Measurements from ENCODE around the gene IRF2.

IRF2 gene

DNA sequence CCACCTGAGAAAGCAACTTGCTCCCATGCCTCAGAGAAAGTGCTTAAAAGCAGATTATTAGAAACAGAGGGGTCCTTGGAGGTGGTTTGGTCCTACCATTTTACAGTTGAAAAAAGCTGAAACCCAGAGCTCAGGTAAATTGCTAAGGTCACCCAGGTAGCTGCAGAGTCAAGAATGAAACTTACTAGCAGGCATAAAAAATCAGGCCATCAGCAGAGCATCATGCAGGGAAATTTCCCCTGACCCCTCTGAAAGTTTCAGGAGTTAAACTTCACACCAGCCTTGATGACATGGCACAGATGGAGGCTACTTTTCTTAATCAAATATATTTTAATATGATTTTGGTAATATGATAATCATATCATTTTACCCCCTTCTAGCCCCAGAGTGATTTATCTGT is 70.3 kb downstream of the IRF2 start:
- DNase-seq, result no peak

DNA sequence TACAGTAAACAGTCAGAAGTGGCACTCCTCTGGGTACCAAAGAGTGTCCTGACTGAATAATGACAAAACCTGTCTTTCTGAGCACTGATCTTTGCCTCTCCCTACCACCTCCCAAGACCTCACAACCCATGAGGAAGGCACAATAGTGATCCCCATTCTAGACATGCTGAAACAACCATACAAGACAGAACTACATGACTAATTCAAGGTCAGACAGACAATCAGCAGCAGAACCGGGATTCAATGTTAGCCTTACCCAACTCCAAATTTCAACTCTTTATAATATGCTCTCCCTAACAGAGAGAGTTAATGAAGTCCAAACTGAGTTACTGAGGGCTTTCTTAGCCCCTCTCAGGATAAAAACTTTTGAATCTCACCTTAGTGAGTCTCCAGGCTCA is 71.0 kb downstream of the IRF2 start:
- no peak for DNase-seq

DNA sequence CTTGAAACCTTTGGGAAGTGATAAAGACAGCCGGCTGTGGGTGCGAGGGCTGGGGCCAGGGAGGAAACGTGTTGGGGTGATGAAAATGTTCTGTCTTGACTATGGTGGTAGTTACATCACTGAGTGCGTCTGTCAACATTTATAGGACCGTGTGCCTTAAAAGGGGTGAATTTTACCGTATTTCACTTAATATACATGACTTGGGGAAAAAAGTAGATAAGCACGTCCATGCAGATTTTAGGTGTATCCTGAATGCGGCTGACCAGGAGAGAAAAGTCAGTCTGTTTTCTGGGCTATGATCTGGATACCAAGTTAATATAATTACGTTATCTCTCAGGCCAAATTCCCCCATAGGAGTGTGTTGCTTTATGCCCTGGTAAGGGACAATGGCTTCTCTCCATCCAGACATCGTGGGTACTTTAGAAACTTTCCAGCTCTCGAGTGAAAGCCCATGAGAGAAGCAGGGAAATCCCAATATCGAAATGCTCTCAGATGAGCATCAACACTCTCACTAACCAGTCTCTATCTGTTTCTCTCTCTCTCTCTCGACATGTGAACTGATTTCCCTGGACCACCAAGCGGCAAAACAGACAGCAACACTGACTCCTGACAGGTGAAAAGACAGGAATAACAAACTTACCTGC is 71.5 kb downstream of the IRF2 start:
- no peak for DNase-seq

DNA sequence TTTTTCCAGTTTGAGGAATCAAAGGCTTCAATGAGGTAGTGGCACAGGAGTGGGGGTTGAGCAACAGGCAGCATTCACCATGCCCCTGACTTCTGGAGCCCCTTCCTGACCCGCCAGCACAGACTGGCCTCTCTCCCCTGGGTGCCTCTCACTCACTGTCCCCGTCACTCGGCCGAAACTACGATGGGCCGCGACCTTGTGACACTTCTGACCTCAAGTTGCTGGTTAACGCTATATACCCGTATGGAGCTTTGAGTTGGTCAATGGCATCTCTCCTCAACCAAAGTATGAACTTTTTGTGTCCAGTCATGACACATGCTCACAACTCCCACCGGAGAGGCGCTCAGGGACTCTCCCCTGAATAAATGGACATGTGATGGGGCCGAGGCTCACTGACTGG is 72.1 kb downstream of the IRF2 start:
- no peak for DNase-seq

DNA sequence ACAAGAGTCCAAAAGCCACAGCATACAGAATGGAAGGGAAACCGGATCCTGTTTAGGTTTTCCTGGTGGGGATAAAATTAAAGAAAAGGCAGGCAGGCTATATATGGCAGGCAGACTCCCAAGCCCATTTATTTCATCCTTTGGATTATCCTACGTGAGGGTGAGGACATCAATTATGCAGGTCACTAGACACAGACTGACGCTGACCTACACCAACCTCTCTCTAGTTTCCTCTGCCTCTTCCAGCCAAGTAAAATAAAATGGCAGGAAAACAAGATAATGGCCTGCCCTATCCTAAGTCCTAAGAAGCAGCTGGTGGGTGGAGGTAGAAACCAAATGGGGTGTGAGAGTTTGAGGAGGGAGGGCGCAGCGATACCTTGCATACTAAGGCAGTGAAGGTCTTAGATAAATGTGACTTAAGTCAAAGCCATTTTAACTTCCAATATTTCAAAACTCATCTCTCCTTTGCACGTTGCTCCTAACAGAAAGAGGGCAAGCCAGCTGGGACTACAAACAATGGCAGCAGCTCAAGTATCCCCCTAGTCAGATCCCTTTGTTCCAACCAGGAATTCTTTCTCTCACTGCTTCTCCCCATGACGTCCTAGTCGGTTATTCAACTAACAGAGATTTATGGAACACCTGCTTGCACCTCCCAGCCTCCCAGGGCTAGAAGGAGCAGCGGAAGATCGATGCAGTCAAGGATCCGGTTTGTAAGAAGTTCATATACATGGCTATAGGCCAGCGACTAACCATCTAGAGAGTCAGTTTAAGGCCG is 72.8 kb downstream of the IRF2 start:
- DNase-seq, result no peak

DNA sequence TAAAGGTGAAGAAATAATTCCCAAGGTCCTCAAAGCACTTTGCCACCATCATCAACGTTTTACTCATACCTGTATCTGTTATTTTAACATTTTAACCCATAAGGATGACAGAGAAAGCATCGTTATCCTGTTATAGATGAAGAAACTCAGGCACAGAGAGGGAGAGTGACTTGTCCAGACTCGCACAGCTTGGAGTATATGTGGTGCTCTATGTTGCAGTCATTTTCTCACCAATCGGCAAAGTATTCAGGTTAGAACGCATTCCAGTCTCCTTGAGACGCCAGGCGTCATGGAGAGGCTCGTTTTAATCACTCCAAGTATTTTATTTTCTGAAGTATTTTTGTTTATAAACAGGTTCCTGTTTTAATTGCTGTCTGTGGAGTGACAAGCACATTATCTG is 73.5 kb downstream of the IRF2 start:
- no peak for DNase-seq

DNA sequence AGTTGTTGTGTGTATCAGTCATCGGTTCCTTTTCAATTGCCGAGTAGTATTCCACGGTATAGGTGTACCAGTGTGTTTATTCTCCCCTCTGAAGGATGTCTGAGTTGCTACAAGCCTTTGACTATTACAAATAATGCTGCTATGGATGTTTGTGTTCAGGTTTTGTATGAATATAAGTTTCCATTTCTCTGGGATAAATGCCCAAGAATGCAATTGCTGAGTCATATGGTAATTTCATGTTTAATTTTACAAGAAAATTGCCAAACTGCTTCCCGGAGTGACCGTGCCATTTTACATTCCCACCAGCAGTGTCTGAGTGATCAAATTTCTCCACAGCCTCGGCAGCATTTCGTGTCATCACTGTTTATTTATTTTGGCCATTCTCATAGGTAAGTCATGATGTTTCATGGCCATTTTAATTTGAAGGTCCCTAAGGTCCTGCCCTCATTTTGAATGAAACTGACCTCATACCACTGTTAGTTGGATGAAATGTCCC is 73.9 kb downstream of the IRF2 start:
- DNase-seq, result no peak

DNA sequence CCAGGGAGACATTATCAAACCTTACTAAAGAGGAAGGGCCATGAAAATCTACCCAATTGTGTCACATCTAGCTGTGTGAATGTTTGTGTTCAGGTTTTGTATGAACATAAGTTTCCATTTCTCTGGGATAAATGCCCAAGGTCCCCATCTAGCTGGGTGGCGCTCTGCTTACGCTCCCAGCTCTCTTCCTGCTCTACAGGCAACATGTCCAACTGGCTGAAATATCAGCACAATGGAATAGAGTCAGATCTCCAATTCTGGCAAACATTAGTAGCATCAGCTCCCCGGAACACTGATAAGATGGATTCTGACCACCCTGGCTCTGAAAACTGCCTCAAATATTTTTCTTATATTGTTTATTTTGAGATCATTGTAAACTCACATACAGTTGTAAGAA is 74.8 kb downstream of the IRF2 start:
- no peak for DNase-seq

DNA sequence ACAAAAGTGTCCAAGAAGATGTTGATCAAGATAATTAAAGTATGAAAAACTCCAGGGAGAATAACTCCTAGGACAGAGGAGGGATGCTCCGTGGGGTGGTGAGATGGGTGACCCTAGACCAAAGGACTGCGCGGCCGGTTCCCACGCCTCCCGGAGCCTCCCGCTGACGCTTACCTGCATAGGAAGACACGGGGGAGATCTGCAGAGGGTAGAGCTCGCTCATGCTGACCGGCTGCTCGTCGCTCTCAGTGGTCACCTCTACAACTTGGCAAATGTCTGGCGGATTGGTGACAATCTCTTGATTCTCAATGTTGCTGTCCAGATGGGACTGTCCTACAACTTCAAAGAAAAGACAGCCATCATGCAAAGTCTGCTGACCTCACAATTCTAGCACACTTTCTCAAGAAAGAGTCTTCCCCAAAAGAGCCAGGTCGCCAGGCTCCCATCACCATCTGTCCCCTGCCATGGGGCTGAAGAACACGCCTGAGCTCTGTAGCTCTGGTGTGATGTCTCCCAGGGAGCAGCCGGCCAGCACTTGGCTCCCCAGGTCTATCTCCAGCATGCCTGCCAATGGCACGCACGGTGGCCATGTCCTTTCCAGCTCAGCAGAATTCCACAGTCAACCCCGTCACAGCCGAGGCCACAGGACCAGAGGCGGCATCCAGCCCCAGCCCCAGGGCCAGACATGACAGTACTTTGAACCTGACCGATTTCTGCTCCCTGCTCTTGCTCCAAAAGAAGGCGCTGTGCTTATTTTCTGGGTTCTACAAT is 75.4 kb downstream of the IRF2 start:
- no peak for DNase-seq

DNA sequence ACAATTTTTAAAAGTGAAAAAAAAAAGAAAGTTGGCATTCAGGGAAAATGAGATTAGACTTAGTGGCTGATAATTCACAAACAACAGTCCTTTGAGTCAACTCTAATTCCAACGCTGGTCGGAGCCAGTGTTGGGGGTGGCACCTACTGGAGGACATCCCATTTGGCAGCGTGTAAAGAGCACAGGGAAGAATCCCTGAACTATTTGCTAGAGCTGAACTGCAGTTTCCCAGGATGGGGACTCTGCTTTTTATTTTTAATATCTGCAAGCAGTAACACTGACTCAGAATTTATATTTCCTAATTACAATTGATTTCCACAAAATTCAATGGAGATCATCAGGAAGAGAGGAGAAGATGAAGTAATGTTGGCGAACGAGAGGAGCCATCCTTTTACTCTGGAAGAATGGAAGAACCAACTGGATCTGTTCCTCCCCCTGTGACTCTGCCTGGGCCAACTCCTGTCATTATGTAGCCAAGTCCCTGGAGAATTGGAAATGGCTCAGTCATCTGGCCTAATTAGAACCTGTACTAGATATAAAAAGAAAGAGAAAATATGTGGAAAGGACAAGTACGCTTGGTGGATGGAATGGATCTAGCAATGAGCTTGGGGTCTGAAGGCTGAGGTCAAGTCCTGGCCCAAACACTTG is 76.7 kb downstream of the IRF2 start:
- DNase-seq, result no peak

DNA sequence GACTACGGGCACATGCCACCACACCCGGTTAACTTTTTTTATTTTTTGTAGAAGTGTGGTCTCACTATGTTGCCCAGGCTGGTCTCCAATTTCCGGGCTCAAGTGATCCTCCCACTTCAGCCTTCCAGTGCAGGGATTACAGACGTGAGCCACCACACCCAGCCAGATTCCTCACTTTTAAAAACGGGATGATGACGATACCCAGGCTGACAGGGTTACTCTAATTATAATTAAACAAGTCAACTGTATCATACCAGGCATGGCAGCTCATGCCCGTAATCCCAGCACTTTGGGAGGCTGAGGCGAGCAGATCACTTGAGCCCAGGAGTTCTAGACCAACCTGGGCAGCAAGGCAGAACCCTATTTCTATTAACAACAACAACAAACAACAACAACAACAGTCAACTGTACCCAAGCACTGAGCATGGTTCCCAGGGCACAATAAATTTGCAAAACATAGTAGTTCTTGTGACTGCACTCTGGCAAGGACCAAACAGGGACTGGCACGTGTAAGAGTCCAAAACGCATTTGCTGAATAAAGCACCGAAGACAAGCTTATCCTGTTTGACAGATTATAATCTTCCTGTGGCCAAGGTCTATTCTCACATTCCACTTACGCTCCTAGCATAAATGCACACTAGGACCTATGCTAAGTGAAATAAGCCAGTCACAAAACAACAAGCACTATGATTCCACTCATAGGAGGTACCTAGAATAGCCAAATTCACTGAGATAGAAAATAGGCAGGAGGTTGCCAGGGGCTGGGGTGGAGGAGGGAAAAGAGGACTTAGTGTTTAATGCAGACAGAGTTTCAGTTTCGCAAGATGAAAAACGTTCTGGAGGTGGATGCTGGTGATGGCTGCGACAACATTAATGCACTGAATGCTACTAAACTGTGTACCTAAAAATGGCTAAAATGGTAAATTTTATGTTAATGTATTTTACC is 77.5 kb downstream of the IRF2 start:
- DNase-seq, result no peak

DNA sequence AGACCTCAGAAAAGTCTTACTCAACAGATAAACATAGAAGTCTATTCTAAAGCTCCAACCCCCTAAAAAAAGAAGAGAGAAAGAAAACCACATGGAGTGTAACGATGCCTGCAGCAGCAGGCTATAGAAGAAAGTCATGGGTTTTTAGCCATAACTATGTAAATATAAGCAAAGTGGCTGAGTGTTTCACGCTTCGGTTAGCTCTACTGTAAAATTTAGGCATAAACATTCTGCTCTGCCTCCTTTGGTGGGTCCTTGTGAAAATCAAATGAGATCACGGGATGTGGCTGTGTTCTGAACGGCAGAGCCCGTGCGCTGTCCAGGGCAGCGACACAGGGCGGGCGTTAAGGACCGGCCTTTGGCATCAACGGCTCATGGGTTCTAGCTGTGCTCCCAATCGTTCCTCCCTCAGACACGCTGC is 78.4 kb downstream of the IRF2 start:
- DNase-seq, result no peak

DNA sequence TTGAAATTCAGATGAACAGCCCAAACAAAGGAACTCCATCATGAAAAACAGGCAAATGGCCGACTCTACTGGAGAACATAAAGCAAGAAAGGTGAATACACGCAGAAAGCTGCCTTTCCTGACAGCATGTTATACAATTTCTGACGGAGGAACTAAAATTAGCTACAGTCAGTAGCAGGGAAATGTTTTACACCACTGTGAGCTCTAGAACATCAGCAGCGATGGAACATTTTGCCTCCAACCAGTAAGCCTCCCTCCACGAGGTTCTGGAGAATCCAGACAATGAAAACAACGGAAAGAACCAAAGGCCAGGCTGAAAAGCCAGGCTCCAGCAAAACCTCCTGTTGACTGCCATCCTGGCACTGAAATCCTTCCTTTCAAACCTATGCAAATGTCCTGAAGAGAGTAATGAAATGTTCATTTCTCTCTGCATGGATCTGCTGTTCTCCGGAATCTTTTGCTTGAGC is 78.9 kb downstream of the IRF2 start:
- no peak for DNase-seq

DNA sequence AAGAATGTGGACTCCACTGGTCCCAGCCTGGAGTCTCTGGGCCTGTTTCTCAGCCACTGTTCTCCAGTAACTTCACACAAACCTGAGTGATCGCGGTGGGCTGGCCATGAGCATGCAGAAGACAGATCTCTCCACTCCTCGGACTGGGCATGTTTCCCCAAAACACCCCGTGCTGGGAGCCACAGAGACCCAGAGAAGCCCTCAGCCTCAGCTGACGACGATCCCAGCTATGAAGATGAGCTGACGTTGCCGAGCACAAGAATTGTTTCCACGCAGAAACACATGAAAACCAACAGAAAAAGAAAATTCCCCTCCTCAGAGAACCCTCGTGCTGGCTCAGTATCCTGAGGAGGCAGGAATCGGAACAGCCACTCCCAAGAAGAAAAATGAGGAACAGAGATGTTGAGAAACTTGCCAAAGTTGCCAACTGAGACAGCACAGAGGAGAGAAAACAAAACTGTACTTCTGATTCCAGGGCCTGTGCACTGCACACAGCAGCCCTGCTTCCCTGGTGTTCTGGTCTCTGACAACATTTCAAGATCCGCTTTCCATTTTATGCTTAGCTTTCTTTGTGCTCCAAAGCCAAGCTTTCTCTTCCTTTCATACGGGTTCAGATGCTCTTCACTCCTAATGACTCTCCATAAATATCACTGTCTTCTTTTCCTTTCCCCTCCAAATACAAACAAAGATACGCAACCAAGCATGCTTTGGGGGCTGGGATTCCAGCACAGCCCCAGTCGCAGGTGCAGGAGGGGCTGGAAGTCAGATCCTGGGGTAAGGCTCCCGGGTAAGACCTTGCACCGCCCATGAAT is 81.4 kb downstream of the IRF2 start:
- DNase-seq, result peak in 1 of 2 experiments; percentile 8

DNA sequence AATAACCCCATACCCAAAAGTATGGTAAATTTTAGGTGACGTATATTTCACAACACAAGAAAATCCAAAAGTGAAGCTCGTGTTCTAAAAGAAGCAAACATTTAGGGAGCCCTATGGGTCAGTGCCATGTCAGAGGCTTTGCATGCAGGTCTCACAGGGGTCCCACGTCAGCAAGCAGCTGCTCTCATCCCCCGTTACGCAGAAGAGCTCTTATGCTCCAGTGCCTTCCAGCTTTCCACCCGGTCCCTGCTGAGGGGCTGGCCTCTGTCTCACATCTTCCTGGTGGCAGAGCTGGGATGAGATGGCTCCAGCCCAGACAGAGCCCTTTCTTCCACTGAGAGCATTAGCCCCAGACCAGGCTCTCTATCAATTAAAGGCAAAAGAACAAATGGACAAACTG is 82.0 kb downstream of the IRF2 start:
- DNase-seq, result no peak

DNA sequence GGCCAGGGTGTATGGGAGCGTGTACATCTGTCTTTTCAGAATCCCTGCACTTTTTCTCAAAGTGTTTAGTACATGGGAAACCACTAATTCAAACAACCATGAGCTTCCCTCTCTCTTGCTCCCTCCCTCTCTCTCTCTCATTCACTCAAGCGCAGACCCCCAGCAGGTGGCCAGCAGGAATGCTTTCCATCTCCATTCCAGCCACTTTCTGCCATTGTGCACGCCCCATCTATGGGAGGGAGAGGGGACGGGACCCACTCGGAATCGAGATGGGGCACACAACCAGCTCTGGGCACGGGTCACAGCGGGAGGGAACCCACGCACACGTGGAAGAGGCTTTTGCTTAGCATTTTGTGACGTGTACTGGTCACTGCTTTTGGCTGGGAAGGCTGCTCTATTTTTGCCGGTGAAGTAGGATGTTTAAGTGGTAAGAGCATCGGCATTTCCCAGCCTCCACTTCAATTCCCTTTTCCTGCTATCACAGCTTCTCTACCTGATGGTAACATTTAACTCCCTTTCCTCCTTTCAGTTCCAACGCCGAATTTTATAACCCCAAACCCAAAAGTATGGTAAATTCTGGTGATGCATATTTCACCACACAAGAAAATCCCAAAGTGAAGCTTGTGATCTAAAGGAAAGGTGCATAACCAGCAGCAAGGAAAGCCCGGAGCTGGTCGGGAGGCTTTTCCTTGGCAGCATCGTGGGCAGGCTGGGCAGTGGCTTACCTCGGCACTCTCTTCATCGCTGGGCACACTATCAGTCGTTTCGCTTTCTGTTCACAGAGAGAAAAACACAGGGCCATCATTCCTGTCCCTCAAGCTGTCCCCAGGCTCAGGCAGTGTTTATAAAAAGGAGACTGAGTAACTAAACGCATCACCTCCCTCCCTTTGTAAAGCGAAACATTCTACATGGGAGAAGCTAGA is 84.1 kb downstream of the IRF2 start:
- peak in 1 of 2 experiments; percentile 12 for DNase-seq

DNA sequence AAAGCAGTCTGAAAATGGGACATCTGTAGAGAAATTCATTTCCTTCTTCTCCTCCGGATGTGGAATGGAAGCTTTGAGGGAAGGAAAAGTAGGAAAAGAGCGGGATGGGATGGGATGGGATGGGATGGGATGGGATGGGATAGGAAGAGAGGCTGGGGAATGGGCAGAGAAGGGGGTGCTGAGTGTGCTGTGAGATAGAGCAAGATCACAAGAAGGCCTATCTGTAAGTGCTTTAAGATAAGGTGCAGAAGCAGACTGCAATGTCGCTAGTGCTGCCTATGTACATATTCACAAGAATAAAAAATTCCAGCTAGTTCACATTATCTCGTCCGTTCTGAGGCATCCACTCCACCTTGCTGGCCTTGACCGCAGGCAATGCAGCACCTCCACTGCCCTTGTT is 86.2 kb downstream of the IRF2 start:
- DNase-seq, result no peak

DNA sequence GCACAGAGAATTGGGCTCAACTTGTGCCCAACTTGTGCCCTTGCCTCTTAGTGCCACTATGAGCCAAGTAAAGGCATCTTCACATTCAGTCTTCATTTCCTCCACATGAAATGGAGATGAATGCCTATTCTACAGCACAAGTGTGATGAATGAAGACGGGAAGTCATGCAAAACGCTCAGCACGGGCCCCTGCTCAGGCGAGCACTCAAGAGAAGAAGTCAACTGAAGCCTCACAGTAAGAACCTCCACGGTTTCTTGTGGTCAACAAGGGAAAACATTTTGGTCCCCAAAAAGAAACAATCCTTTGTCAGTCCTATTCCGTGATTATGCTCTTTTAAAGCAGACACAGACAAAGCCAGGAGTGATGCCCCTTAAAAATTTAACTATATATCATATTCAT is 87.0 kb downstream of the IRF2 start:
- DNase-seq, result no peak

DNA sequence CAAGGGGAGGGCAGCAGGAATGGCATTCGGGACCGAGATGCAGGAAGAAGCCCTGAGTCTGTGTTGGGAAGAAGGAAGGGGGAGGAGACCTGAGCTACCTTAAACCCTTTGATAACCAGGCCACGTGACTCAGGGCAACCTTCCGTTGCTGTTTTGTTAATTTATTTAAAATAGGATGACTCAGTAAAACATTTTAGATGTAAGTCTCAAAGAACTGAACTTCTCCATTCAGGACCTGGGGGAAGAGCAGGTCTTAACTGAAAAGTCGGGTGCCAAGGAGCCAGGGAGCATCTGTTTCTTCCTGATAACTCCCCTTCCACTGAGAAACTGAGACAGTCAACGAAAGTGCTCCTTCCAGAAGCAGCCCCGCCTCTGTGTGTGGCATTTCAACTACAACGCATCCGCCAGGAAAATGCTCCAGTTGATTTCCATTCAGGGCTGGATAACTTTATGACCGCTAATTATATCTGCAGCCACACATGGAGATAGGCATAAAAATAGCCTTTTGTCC is 88.0 kb downstream of the IRF2 start:
- no peak for DNase-seq

DNA sequence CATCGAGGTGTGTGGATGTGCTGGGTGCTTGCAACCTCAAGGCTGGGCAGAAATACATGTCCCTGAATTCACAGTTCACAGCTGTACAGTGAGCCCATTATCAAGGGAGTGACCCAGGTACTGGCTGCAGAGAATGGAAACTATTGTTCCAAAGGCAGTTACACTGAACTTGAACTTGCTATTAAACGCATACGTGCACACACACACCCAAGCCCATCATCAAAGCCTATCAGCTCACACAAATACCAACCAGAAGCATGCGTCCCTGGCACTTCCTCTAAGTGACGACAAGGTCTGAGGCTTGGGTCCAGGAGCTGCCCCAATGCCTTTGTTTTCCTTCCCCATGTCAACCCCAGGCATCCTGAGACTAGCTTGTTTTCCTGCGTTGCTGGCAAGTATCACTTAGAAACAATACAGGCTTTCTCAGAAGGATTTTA is 88.6 kb downstream of the IRF2 start:
- peak in 1 of 2 experiments; percentile 6 for DNase-seq
